LNCAP (cell line): ENCODE data around the gene DNAH9.

ENCODE experiments used
- CTCF ChIP-seq: fragments of 450-650 bp; IDR thresholded peaks from 2 replicates; pipeline ENCODE4 v1.5.1; 2017; ENCODE audit warnings: mild to moderate bottlenecking

Gene DNAH9

GRCh38 chr17:11555530-11555929, 42.7 kb upstream of the DNAH9 start:
- TF ChIP-seq CTCF, result no peak

- no peak for TF ChIP-seq CTCF
These were observed 40.4 kb upstream of the DNAH9 start for GRCh38 chr17:11557727-11558452.

GRCh38 chr17:11558681-11559234, 39.5 kb upstream of the DNAH9 start:
- TF ChIP-seq CTCF, result no peak

- no peak for TF ChIP-seq CTCF
These were observed 38.7 kb upstream of the DNAH9 start for GRCh38 chr17:11559601-11560000.

GRCh38 chr17:11561281-11561680, 37.0 kb upstream of the DNAH9 start:
- no peak for TF ChIP-seq CTCF

GRCh38 chr17:11561702-11562101, 36.6 kb upstream of the DNAH9 start:
- TF ChIP-seq CTCF, result no peak

GRCh38 chr17:11564589-11565380, 33.5 kb upstream of the DNAH9 start:
- TF ChIP-seq CTCF, result no peak
